Endothelial cell of umbilical vein (primary cell): ENCODE data around the gene STRA6. TPM values are rescaled to one million over a fixed set of nuclear protein-coding genes. Genes with fewer than 3 reads are reported as not detected.

Source experiments
- BruUV-seq: library from RNA; stranded (reverse); fragments of 400-500 nt; replicated peaks from 2 replicates; lab custom pipeline; 2021; lab: Mats Ljungman, UMichigan
- CTCF ChIA-PET: fragments of 300-600, 350-600 bp; sonication (Branson Sonifier 250); formaldehyde crosslinking; loops from one replicate; lab custom pipeline; 2021; ENCODE audit warnings: antibody characterized with exemption, inconsistent platforms; lab: Charles Lee
- POLR2A ChIA-PET: fragments of 300-600, 350-600 bp; sonication (Branson Sonifier 250); formaldehyde crosslinking; loops from one replicate; lab custom pipeline; 2021; ENCODE audit warnings: antibody characterized with exemption, inconsistent platforms; lab: Charles Lee
- DNase-seq: peaks from one replicate; pipeline ENCODE4 v3.0.0-alpha.2; 2011; ENCODE audit warnings: low read depth, low spot score
- FAIRE-seq: peaks from 2 replicates; lab custom pipeline; 2011; peaks lifted over from hg19 to GRCh38; lab: Jason Lieb, UNC
- H2AFZ ChIP-seq: 2 replicates; pipeline ENCODE4 v1.6.0; 2012; ENCODE audit warnings: low read depth, low read length, control low read depth, inconsistent platforms
- H3K27ac ChIP-seq: 2 replicates; pipeline ENCODE4 v1.5.1; 2011; ENCODE audit warnings: low read depth, mild to moderate bottlenecking, control low read depth, low read length, moderate library complexity; ENCODE audit not compliant: insufficient read depth
- H3K27me3 ChIP-seq, 2 experiments: 2 replicates each; pipeline versions ENCODE4 v1.6.0 to v1.6.1; 2011; ENCODE audit warnings: low read length in 2 of 2, mixed read lengths in 1 of 2; ENCODE audit not compliant: control insufficient read depth in 2 of 2, insufficient read depth in 2 of 2
- H3K36me3 ChIP-seq, 2 experiments: 2 replicates in 1 of 2; 3 replicates in 1 of 2; pipeline ENCODE4 v1.5.1; 2011; ENCODE audit warnings: low read length in 2 of 2, mild to moderate bottlenecking in 1 of 2, moderate library complexity in 1 of 2; ENCODE audit not compliant: control insufficient read depth in 2 of 2, insufficient read depth in 2 of 2; ENCODE audit errors: extremely low read depth in 1 of 2
- H3K4me1 ChIP-seq: 3 replicates; pipeline ENCODE4 v1.5.1; 2011; ENCODE audit warnings: mild to moderate bottlenecking, low read length; ENCODE audit not compliant: control insufficient read depth, insufficient read depth; ENCODE audit errors: extremely low read depth
- H3K4me2 ChIP-seq: 2 replicates; pipeline ENCODE4 v1.6.1; 2011; ENCODE audit warnings: low read length, control low read depth, mixed read lengths; ENCODE audit not compliant: insufficient read depth
- H3K4me3 ChIP-seq, 3 experiments: fragments of 200-600 bp in 1 of 3; sonication (generic), shearing (Covaris generic) in 1 of 3; replicated peaks in 1 of 3; 2 replicates each; pipeline ENCODE4 v1.5.1; 2011 to 2016; ENCODE audit warnings: control low read depth in 3 of 3, low read length in 3 of 3, mild to moderate bottlenecking in 2 of 3, inconsistent platforms in 1 of 3, low read depth in 1 of 3, moderate library complexity in 1 of 3; ENCODE audit not compliant: insufficient read depth in 1 of 3
- H3K79me2 ChIP-seq: 2 replicates; pipeline ENCODE4 v1.6.0; 2012; ENCODE audit warnings: low read length, inconsistent platforms; ENCODE audit not compliant: control insufficient read depth, insufficient read depth
- H3K9ac ChIP-seq: replicated peaks from 2 replicates; pipeline ENCODE3; 2011; ENCODE audit warnings: low read length, control low read depth; ENCODE audit not compliant: insufficient read depth; ENCODE audit errors: extremely low read depth
- H3K9me1 ChIP-seq: replicated peaks from 3 replicates; pipeline ENCODE4 v1.6.0; 2011; ENCODE audit warnings: mild to moderate bottlenecking, low read length; ENCODE audit not compliant: control insufficient read depth, insufficient read depth; ENCODE audit errors: extremely low read depth
- H3K9me3 ChIP-seq: replicated peaks from 2 replicates; pipeline ENCODE4 v1.5.1; 2012; ENCODE audit warnings: low read length, inconsistent platforms; ENCODE audit not compliant: control insufficient read depth, insufficient read depth
- H4K20me1 ChIP-seq: replicated peaks from 2 replicates; pipeline ENCODE3; 2011; ENCODE audit warnings: mild to moderate bottlenecking, low read length; ENCODE audit not compliant: control insufficient read depth, insufficient read depth; ENCODE audit errors: extremely low read depth
- CTCF ChIP-seq, 2 donors: IDR thresholded peaks; 1 replicate in 1 of 2; 2 replicates in 1 of 2; pipeline ENCODE4 v1.5.1; 2011; ENCODE audit warnings: low read length in 2 of 2, mild to moderate bottlenecking in 2 of 2, moderate library complexity in 2 of 2, control low read depth in 1 of 2, inconsistent platforms in 1 of 2, low read depth in 1 of 2; ENCODE audit not compliant: insufficient read depth in 1 of 2; ENCODE audit errors: extremely low read depth in 1 of 2
- EZH2 ChIP-seq: IDR thresholded peaks from 2 replicates; pipeline ENCODE4 v1.6.1; 2012; ENCODE audit warnings: borderline replicate concordance, low read depth, mild to moderate bottlenecking, moderate library complexity, low read length, inconsistent platforms; ENCODE audit not compliant: severe bottlenecking
- FOS ChIP-seq: IDR thresholded peaks from 2 replicates; pipeline ENCODE4 v1.6.1; 2011; ENCODE audit warnings: mild to moderate bottlenecking, low read length, moderate library complexity, borderline replicate concordance; ENCODE audit not compliant: insufficient read depth
- GATA2 ChIP-seq: IDR thresholded peaks from 2 replicates; pipeline ENCODE4 v1.7.0; 2011; ENCODE audit warnings: low read depth, mild to moderate bottlenecking, moderate library complexity, mixed read lengths, low read length; ENCODE audit not compliant: insufficient read length, insufficient read depth
- JUN ChIP-seq: IDR thresholded peaks from 2 replicates; pipeline ENCODE4 v1.6.1; 2011; ENCODE audit warnings: borderline replicate concordance, low read depth; ENCODE audit not compliant: insufficient read length, insufficient read depth
- MAX ChIP-seq: IDR thresholded peaks from 2 replicates; pipeline ENCODE4 v1.6.1; 2011; ENCODE audit not compliant: insufficient read depth, insufficient read length
- MYC ChIP-seq: IDR thresholded peaks from one replicate; pipeline ENCODE4 v1.6.1; 2011; ENCODE audit warnings: mild to moderate bottlenecking, low read depth, low read length
- POLR2A ChIP-seq: IDR thresholded peaks from 2 replicates; pipeline ENCODE4 v1.6.1; 2012; ENCODE audit warnings: low read depth, mild to moderate bottlenecking, control low read depth, low read length
- POLR2AphosphoS5 ChIP-seq: IDR thresholded peaks from 2 replicates; pipeline ENCODE4 v1.6.1; 2012; ENCODE audit warnings: low read depth, mild to moderate bottlenecking, control low read depth, low read length, moderate library complexity; ENCODE audit not compliant: insufficient read depth
- dilution Hi-C: fragments of 300-500 bp; cut with MboI; formaldehyde crosslinking; loops from one replicate; pipeline ENCODE4 v1.15.0; 2019; ENCODE audit warnings: low sequenced_read_pairs; ENCODE audit not compliant: extremely low pct_ligation_motif_present
- intact Hi-C: fragments of 100-400 bp; cut with micrococcal nuclease; formaldehyde crosslinking; loops from one replicate; pipeline ENCODE4 v1.10.0; 2022
- polyA plus RNA-seq, 4 experiments: library from polyadenylated mRNA; depleted of rRNA in 3 of 4; stranded (reverse) in 3 of 4; unstranded in 1 of 4; fragments of >200 nt; gene quantifications; 2 replicates each; pipeline versions ENCODE4 v1.2.1 to v1.2.3, GENCODE V29; 2011 to 2012; ENCODE audit warnings: missing spikeins in 1 of 4
- total RNA-seq: library from RNA; stranded (reverse); gene quantifications from 2 replicates; pipeline ENCODE4 v1.2.3, GENCODE V29; 2021

The STRA6 gene
- total and polyA plus RNA-seq, 2 donors (not counting 3 experiments of a cell fraction or from before 2014, with no cell fraction given) = not detected

GRCh38 chr15:74136814-74137536 is 65.6 kb downstream of the STRA6 start:
- BruUV-seq = no TSS peak

More at GRCh38 chr15:74136814-74137536, 65.6 kb downstream of the STRA6 start:
- Histone ChIP-seq H3K9ac (no peak overlapping the region), H3K27me3 (peaks cover 58 to 65% of the 10 kb centered on the region in 2 experiments), H3K9me1 (no peaks in the 10 kb centered on the region), H3K79me2 (no peaks in the 10 kb centered on the region), H2AFZ (peak overlapping the region; percentile 35), H3K4me3 (peak overlapping the region in 1 of 3 experiments; percentile 41), H3K27ac (no peak overlapping the region), H3K4me1 (peaks cover 12% of the 10 kb centered on the region), H3K4me2 (peak overlapping the region; percentile 32), H3K36me3 (no peaks in the 10 kb centered on the region), H3K9me3 (no peaks in the 10 kb centered on the region), H4K20me1 (no peaks in the 10 kb centered on the region)
- ChIA-PET POLR2A (no interaction called here), CTCF (interaction anchor here (1.6 to 2.2 kb wide), 2 partner anchors 9 to 171 kb away, joined by 9 to 12 read pairs; no protein-coding TSS in a partner anchor)
- DNase-seq = no peak
- FAIRE-seq = no peak
- dilution Hi-C loops (no loop called here), intact Hi-C loops (no loop called here)
- TF ChIP-seq MYC = no peak
- TF ChIP-seq JUN = no peak
- TF ChIP-seq CTCF (IDR thresholded peaks at IDR 0.05; ENCODE audit: extremely low read depth in 1 of 2, insufficient read depth in 1 of 2, low read depth in 1 of 2, low read length in 2 of 2) = no peak
- no peak for TF ChIP-seq EZH2
- no peak for TF ChIP-seq FOS
- no peak for TF ChIP-seq POLR2AphosphoS5
- TF ChIP-seq POLR2A = no peak
- no peak for TF ChIP-seq GATA2
- TF ChIP-seq MAX = no peak
